ENCODE results near the gene METTL6.
"Not testable (repeated sequence)": the region's sequence is repeated elsewhere in the genome, so short reads cannot be mapped to it uniquely, and the experiment has no call there.

Gene METTL6

GRCh38 chr3:15401936-15402335 lies 25.4 kb downstream of the METTL6 start:
- no peak for DNase-seq

- DNase-seq, result peak; percentile 7
These were observed 27.4 kb downstream of the METTL6 start for GRCh38 chr3:15399970-15400369.

- not testable (repeated sequence) for DNase-seq
These were observed 28.6 kb downstream of the METTL6 start for GRCh38 chr3:15398731-15399133.

- DNase-seq, result not testable (repeated sequence)
These were observed 34.1 kb downstream of the METTL6 start for GRCh38 chr3:15393252-15393651.

- DNase-seq, result no peak
These were observed 36.3 kb downstream of the METTL6 start for GRCh38 chr3:15391007-15391406.

- no peak for DNase-seq
These were observed 36.9 kb downstream of the METTL6 start for GRCh38 chr3:15390460-15390859.

- not testable (repeated sequence) for DNase-seq
These were observed 39.0 kb downstream of the METTL6 start for GRCh38 chr3:15388335-15388734.

GRCh38 chr3:15387735-15388134 lies 39.6 kb downstream of the METTL6 start:
- DNase-seq, result no peak

GRCh38 chr3:15387171-15387581 lies 40.2 kb downstream of the METTL6 start:
- DNase-seq, result no peak

- DNase-seq, result not testable (repeated sequence)
These were observed 40.7 kb downstream of the METTL6 start for GRCh38 chr3:15386654-15386955.

GRCh38 chr3:15385901-15386653 lies 41.3 kb downstream of the METTL6 start:
- no peak for DNase-seq

- not testable (repeated sequence) for DNase-seq
These were observed 42.1 kb downstream of the METTL6 start for GRCh38 chr3:15385238-15385695.

- DNase-seq, result no peak
These were observed 42.7 kb downstream of the METTL6 start for GRCh38 chr3:15384510-15385237.

- no peak for DNase-seq
These were observed 44.9 kb downstream of the METTL6 start for GRCh38 chr3:15382405-15382923.

GRCh38 chr3:15380980-15381890 lies 46.1 kb downstream of the METTL6 start:
- DNase-seq, result no peak

- peak; percentile 88 for DNase-seq
These were observed 49.2 kb downstream of the METTL6 start for GRCh38 chr3:15377961-15378791.

GRCh38 chr3:15375461-15376000 lies 51.8 kb downstream of the METTL6 start:
- DNase-seq, result no peak

GRCh38 chr3:15372918-15373317 lies 54.4 kb downstream of the METTL6 start:
- DNase-seq, result no peak

GRCh38 chr3:15368561-15369135 lies 58.7 kb downstream of the METTL6 start:
- DNase-seq, result no peak

GRCh38 chr3:15367059-15367458 lies 60.3 kb downstream of the METTL6 start:
- no peak for DNase-seq

- not testable (repeated sequence) for DNase-seq
These were observed 63.3 kb downstream of the METTL6 start for GRCh38 chr3:15364078-15364477.
